Ramos (cell line): ENCODE results near the gene BCAT1.
"Not testable (repeated sequence)": the region's sequence is repeated elsewhere in the genome, so short reads cannot be mapped to it uniquely, and the experiment has no call there.

Source experiments
- in situ Hi-C: fragments of 300-500 bp; cut with MboI; formaldehyde crosslinking; loops from one replicate; pipeline ENCODE4 v1.14.3; 2022; ENCODE audit warnings: low sequenced_read_pairs; ENCODE audit not compliant: unreplicated experiment

The BCAT1 gene

DNA sequence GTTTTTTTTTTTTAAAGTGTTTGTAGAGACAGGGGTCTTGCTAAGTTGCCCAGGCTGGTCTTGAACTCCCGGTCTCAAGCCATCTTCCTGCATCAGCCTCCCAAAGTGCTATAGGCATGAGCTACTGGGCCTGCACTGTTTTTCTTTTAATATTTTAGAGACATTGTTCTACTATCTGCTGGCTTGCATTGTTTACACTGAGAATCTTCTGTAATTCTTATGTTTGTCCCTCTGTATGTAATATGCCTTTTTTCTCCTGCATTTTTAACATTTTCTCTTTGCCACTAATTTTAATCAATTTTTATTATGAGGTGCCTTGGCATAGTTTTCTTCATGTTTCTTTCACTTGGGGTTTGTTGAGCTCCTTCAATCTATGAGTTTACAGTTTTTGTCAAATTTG is 15.4 kb upstream of the BCAT1 start:
- in situ Hi-C loops: no loop called here

GRCh38 chr12:24960222-24960855 is 11.4 kb upstream of the BCAT1 start:
- in situ Hi-C loops: no loop called here

DNA sequence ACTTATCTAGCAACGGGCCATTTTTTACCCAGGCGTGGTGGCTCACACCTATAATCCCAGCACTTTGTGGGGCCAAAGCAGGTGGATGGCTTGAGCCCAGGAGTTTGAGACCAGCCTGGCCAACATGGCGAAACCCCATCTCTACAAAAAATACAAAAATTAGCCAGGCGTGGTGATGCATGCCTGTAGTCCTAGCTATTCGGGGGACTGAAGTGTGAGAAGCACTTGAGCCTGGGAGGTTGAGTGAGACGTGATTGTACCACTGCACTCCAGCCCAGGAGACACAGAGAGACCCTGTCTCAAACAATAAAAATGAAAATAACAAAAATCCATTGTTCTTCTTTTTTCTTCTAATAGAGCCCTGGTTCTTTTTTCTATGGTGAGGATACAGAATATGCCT is 7.5 kb upstream of the BCAT1 start:
- in situ Hi-C loops: loop anchor here (10.0 kb wide), 1 partner anchor 178 kb away; no protein-coding TSS in a partner anchor

- in situ Hi-C loops: loop anchor here (10.0 kb wide), 1 partner anchor 179 kb away; no protein-coding TSS in a partner anchor
These were observed 7.0 kb upstream of the BCAT1 start for GRCh38 chr12:24955853-24956252.

- in situ Hi-C loops: loop anchor here (10.0 kb wide), 1 partner anchor 179 kb away; no protein-coding TSS in a partner anchor
These were observed 6.5 kb upstream of the BCAT1 start for GRCh38 chr12:24955389-24955788.

GRCh38 chr12:24954261-24954660 is 5.4 kb upstream of the BCAT1 start:
- in situ Hi-C loops: loop anchor here (10.0 kb wide), 1 partner anchor 181 kb away; no protein-coding TSS in a partner anchor

DNA sequence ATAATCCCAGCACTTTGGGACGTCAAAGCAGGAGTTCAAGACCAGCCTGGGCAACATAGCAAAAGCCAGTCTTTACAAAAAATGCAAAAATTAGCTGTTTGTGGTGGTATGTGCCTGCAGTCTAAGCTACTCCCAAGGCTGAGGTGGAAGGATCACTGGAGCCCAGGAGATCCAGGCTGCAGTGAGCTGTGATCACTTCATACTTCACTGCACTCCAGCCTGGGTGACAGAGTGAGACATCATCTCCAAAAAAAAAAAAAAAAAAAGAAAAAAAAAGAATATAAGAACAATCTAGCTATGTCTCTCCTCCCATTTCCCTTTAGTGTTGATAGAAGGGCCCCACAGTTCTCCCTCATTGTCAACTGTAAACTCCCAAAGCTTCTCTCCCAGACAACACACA is 3.5 kb upstream of the BCAT1 start:
- in situ Hi-C loops: loop anchor here (10.0 kb wide), 1 partner anchor 182 kb away; no protein-coding TSS in a partner anchor

DNA sequence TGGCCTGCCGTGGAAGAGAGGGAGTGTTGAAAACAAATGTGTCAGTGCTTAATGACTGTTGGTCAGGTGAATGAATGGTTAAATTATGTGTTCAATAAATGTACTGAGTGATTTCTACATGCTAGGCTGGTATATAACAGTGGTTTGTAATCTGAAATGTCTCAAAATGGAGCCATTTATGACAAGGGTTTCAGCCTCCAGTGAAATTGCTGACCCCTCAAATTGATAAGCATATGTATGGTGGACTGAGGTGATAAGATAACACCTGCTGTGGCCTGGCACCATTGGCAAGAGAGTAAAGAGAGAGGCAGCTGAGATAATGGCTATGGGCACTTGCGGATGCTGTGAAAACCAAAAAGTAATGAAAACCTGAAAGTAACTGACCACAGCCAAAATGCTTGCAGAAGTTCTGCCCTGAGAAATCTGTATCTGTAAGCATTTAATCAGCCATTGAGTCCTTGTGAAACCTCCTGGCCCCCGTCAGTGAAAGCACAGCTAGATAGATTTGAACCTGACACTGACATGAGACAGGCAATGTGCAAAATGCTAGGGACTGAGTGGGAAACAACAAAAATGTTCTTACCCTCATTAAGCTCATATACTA is 1.4 kb upstream of the BCAT1 start:
- in situ Hi-C loops: loop anchor here (10.0 kb wide), 1 partner anchor 184 kb away; no protein-coding TSS in a partner anchor

DNA sequence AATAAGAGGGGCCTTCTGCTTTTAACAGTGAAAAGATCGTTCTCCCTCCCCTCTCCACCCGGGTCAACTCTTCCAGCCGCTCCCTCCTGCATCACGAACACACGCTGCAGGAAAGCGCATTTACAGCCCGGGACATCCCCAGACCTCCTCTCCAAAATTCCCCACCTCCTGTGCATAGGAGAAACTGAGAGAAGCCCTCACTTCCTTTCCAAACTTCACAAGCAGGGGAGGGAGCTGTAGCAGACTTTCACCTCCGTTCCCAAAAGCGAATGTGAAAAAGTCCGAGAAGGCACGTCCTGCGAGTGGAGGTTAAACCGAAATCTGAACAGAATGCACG is 513 bp downstream of the BCAT1 start:
- in situ Hi-C loops: no loop called here

DNA sequence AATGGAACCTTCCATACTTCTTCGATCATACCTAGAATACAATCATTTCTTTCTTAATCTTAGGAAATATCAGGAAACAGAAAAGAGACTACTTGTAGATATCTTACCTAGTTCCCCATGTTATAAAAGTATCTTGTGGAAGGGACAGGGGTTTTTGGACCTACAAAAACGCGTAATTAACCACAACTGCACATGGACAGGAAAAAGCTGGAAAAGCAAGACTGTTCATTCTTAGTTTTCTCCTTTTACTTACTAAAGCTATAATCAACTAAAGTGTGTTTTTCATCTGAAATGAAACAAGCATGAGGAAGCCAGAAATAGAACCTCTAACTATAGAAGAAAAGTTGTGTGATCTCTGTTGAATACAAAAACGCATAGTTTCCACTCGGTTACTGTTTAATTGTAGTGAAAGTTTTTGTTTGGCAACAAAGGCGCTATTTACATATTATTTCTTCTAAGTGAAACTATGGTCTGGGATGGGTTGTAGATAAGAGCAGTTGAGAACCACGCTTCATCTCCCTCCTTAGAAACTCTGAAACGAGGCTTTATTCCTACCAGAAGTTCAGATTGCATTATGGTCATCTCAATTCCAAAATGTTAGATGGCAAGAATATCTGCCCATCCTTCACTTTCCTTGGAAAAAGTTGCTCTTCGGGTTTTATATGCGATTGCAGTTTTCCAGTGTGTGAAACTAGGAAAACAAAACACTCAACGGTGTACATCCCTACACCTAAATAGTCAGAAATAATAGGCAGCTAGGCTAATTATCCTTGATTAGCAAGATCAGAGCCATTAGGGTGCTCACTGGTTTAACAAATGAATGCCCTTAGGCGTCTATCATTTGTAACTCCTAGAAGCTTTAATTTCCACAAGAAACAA is 1.1 kb downstream of the BCAT1 start:
- in situ Hi-C loops: no loop called here

DNA sequence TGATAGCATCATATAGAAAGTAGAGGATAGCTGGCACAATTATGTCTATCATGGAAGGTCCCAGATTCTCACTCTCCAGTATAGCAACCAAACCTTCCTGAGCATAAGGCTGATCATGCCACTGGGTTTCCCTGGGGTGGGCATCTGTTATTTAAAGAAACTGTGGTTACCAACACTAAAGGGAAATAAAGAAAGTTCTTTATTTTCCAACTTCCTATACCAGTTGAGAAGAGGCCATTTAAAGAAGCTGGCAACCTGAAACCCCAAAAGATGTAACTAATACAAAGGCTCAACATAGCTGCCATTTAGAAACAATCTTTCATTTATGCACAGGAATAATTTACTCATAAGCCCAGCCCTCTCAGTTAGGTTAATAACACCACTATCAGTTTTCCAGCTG is 3.1 kb downstream of the BCAT1 start:
- in situ Hi-C loops: no loop called here

DNA sequence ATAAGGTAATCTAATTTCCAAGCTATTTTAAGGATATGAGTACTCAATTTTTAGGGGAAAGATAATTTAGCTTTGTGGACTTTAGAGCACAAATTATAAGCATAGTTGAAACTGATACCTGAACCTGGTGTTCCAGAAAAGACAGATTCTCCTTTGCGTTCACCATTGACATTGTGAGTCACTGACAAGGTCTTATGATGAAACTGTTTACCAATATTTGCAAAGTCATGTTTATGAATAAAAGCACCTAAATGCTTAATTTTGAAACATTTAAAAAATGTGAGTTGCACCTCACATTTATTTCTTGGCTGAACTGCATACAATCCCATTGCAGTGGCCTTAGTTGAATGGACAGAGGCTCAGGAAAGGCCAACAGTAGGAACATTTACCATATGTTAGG is 3.9 kb downstream of the BCAT1 start:
- in situ Hi-C loops: no loop called here

DNA sequence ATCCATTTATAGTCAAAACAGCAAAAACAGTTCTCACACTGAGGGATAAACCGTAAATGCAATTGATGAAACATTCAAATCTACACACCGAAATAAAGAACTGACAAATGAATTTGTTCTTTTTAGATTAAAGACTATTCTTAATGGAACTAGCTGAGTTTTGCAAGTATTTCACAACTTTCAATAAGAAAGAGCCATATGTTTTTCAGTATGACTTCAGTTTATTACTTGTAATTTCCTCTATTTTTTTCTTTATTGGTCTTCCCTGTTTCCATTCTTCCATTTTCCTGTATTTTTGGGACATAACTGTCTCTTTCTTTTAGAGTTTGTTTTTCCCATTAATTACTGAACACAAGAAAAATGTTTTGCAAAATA is 4.3 kb downstream of the BCAT1 start:
- in situ Hi-C loops: no loop called here

DNA sequence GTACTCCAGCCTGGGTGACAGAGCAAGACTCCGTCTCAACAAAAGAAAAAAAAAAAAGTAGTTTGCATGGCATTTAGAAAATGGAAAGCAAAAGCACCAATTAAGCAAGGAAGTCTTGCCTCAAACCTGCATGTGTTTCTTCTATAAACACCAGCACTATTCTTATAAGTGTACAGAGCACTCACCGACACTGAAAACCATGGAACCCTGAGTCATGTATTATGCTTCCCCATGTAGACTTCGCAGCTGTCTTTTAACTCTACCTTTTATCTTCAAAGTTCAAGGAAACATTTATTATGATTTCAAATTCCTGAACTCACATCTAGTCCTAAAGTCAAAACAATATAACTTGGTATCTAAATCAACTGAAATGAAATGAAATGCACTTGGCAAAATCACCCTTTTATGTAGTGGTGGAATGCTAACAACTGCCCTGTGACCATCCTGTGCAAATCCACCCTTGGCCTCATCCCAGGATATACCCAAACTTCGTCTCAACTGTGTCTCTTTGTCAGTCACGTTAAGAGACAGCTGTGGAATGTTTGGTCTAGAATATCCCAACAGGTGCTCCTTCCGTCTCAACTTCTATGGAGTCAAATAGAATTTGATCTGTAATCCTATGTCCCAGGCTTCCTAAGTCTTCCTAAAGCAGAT is 4.8 kb downstream of the BCAT1 start:
- in situ Hi-C loops: no loop called here

GRCh38 chr12:24940157-24940556 is 8.7 kb downstream of the BCAT1 start:
- in situ Hi-C loops: no loop called here

- in situ Hi-C loops: not testable (repeated sequence)
These were observed 9.3 kb downstream of the BCAT1 start for GRCh38 chr12:24939551-24939950.

GRCh38 chr12:24938341-24938740 is 10.6 kb downstream of the BCAT1 start:
- in situ Hi-C loops: no loop called here

- in situ Hi-C loops: no loop called here
These were observed 11.2 kb downstream of the BCAT1 start for GRCh38 chr12:24937553-24938244.

DNA sequence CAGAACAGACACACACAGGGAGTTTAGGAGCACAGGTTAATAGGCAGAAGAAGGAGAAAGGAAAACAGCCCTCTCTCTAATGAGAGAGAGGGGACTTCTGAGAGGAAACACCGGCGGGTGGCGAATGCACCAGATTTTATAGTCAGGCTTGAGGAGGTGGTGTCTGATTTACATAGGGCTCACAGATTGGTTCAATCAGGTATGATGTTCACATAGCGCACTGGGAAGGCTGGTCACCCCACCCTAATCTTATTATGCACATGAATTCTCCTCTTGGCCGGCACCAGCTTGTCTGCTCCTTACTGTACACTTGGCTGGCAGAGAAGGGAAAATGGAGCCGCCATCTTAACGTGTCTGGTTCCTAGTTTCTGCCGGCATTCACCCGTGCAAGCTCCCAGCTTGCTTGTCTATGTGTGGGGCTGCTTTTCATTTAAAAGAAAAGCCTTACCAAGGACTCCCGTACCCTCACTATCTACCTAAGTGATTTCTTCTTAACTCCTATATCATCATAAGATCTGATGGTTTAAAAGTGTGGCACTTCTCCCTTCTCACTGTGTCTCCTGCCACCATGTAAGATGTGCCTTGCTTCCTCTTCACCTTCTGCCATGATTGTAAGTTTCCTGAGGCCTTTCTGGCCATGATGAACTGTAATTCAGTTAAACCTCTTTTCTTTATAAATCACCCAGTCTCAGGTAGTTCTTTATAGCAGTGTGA is 15.1 kb downstream of the BCAT1 start:
- in situ Hi-C loops: no loop called here
